Adrenal gland (tissue), 5 donors: Measurements from ENCODE around the gene TIGD3.

Experiments used
- POLR2A ChIP-seq, 2 donors: fragments of 450-650 bp; IDR thresholded peaks; one replicate each; pipeline ENCODE4 v1.6.1; 2017; ENCODE audit warnings: antibody characterized with exemption in 2 of 2, mild to moderate bottlenecking in 2 of 2, moderate library complexity in 1 of 2
- TF ChIP-seq, protein P1 (sequence below), 6 experiments: fragments of 450-650 bp in 4 of 6; fragments of 200-600 bp in 2 of 6; sonication (generic) in 1 of 6; IDR thresholded peaks; 1 replicate in 5 of 6; 2 replicates in 1 of 6; pipeline versions ENCODE4 v1.5.1 to v1.8.0; 2016 to 2021; ENCODE audit warnings: antibody characterized with exemption in 6 of 6, mild to moderate bottlenecking in 2 of 6, moderate library complexity in 1 of 6
- donor health status: DM: no; HTN: no; CAD: no.

DNA sequence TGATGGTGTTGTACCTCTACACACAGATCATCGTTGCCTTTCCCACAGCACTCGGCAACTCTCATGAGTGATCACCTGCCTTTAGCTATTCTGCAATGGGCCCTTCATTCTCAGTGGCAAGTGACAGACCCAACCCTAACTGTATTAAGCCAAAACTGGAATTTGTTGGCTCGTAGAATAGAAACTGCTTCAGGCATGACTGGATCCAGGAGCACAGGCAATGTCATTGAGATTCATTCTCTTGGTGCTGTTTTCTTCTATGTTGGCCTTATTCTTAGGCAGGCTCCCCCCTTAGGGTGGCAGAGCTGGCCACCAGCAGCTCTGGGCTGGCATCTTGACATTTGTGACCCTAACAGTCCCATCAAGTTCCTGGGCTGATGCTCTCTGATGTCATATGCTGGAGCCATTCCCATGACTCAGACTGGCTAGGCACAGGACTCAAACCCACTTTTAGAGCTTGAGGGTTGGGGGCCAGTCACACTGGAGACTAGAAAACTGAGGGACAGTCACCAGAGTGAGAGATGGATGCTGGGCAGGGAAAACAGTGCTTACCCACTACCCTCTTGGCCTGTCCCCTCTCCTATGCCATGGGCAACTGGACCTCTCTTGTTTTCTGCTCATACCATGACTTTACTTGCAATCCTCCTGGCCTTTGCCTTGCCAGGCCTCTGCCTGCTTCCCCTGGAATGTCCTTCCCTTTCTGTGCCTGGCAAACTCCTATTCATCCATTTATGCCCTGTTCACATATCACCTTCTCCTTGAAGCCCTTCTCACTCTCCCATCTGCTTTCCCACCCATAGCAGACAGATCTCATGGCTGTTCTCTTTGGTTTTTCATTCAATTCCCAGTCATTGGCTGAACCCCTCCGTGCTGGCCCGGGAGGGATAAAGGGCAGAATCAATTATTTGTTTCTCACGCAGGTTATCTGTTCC lies 47.0 kb upstream of the TIGD3 start:
- TF ChIP-seq POLR2A (IDR thresholded peaks at IDR 0.05), result no peak
- TF ChIP-seq, protein P1, sequence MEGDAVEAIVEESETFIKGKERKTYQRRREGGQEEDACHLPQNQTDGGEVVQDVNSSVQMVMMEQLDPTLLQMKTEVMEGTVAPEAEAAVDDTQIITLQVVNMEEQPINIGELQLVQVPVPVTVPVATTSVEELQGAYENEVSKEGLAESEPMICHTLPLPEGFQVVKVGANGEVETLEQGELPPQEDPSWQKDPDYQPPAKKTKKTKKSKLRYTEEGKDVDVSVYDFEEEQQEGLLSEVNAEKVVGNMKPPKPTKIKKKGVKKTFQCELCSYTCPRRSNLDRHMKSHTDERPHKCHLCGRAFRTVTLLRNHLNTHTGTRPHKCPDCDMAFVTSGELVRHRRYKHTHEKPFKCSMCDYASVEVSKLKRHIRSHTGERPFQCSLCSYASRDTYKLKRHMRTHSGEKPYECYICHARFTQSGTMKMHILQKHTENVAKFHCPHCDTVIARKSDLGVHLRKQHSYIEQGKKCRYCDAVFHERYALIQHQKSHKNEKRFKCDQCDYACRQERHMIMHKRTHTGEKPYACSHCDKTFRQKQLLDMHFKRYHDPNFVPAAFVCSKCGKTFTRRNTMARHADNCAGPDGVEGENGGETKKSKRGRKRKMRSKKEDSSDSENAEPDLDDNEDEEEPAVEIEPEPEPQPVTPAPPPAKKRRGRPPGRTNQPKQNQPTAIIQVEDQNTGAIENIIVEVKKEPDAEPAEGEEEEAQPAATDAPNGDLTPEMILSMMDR (IDR thresholded peaks at IDR 0.05), result no peak
